Ascending aorta (tissue), 2 donors: ENCODE measurements around the gene GRIA1. TPM values are rescaled to one million over a fixed set of nuclear protein-coding genes. Genes with fewer than 3 reads are reported as not detected.
A peak's percentile ranks its signal among the peaks of the same experiment; 100 is the strongest.

ENCODE experiments used
- DNase-seq, 2 donors: peaks; one replicate each; pipeline ENCODE4 v3.0.0-alpha.2; 2019; ENCODE audit warnings: low spot score in 2 of 2
- H3K27ac ChIP-seq, 2 donors: fragments of 200-600 bp; sonication (generic); one replicate each; pipeline ENCODE4 v1.5.1; 2016 to 2017; ENCODE audit warnings: mild to moderate bottlenecking in 1 of 2
- H3K27me3 ChIP-seq: fragments of 200-600 bp; sonication (generic); one replicate; pipeline ENCODE4 v1.5.1; 2017
- H3K36me3 ChIP-seq, 2 donors: fragments of 200-600 bp; sonication (generic); one replicate each; pipeline ENCODE4 v1.5.1; 2016
- H3K4me1 ChIP-seq, 2 donors: fragments of 200-600 bp; sonication (generic); one replicate each; pipeline ENCODE4 v1.5.1; 2016 to 2017; ENCODE audit warnings: mild to moderate bottlenecking in 1 of 2
- H3K4me3 ChIP-seq, 2 donors: fragments of 200-600 bp; sonication (generic); one replicate each; pipeline ENCODE4 v1.5.1; 2016 to 2017; ENCODE audit warnings: mild to moderate bottlenecking in 1 of 2
- H3K9me3 ChIP-seq, 2 donors: fragments of 200-600 bp; sonication (generic); one replicate each; pipeline ENCODE4 v1.5.1; 2016
- CTCF ChIP-seq, 3 experiments: fragments of 200-600 bp in 2 of 3; fragments of 450-650 bp in 1 of 3; sonication (generic) in 2 of 3; IDR thresholded peaks; one replicate each; pipeline ENCODE4 v1.5.1; 2016 to 2019; ENCODE audit warnings: antibody characterized with exemption in 3 of 3, mild to moderate bottlenecking in 1 of 3, moderate library complexity in 1 of 3
- intact Hi-C: fragments of 100-400 bp; cut with DNase I; formaldehyde crosslinking; loops from one replicate; pipeline ENCODE4 v1.15.1; 2023
- total RNA-seq: library from RNA; depleted of rRNA; stranded (reverse); fragments of >200 nt; gene quantifications from one replicate; pipeline ENCODE4 v1.1.0, GENCODE V29; 2016

The GRIA1 gene
- total RNA-seq, 1 donor from 2014 or later: 7.0 TPM

- intact Hi-C loops: no loop called here
- Histone ChIP-seq H3K4me3 (no peak overlapping the region), H3K36me3 (no peaks in the 10 kb centered on the region), H3K4me1 (peaks cover 0 to 15% of the 10 kb centered on the region in 2 donors), H3K9me3 (no peaks in the 10 kb centered on the region), H3K27ac (no peak overlapping the region), H3K27me3 (no peaks in the 10 kb centered on the region)
- no peak for DNase-seq
- TF ChIP-seq CTCF (IDR thresholded peaks at IDR 0.05): no peak
Measured at GRCh38 chr5:153523211-153523610, 32.7 kb downstream of the GRIA1 start.

- Histone ChIP-seq H3K9me3 (no peaks in the 10 kb centered on the region), H3K36me3 (no peaks in the 10 kb centered on the region), H3K4me3 (no peak overlapping the region), H3K4me1 (peaks cover 0 to 15% of the 10 kb centered on the region in 2 donors), H3K27me3 (no peaks in the 10 kb centered on the region), H3K27ac (no peak overlapping the region)
- intact Hi-C loops: no loop called here
- peak in 1 of 2 donors; percentile 80 for DNase-seq
- TF ChIP-seq CTCF (IDR thresholded peaks at IDR 0.05): no peak
Measured at GRCh38 chr5:153523831-153524230, 33.4 kb downstream of the GRIA1 start.

- no peak overlapping the region for H3K4me3 ChIP-seq
- H3K36me3 ChIP-seq: no peaks in the 10 kb centered on the region
- intact Hi-C loops: no loop called here
- no peak for TF ChIP-seq CTCF (IDR thresholded peaks at IDR 0.05)
- no peaks in the 10 kb centered on the region for H3K9me3 ChIP-seq
- H3K4me1 ChIP-seq: peaks cover 0 to 15% of the 10 kb centered on the region in 2 donors
- no peak overlapping the region for H3K27ac ChIP-seq
- DNase-seq: no peak
- H3K27me3 ChIP-seq: no peaks in the 10 kb centered on the region
Measured at GRCh38 chr5:153525536-153525935, 35.1 kb downstream of the GRIA1 start.

GRCh38 chr5:153530357-153531143 is 40.1 kb downstream of the GRIA1 start:
- H3K4me3 ChIP-seq: no peak overlapping the region
- H3K27ac ChIP-seq: no peak overlapping the region
- H3K4me1 ChIP-seq: peaks cover 0 to 13% of the 10 kb centered on the region in 2 donors
- DNase-seq: no peak
- H3K36me3 ChIP-seq: no peaks in the 10 kb centered on the region
- no peaks in the 10 kb centered on the region for H3K27me3 ChIP-seq
- TF ChIP-seq CTCF (IDR thresholded peaks at IDR 0.05): no peak
- intact Hi-C loops: no loop called here
- no peaks in the 10 kb centered on the region for H3K9me3 ChIP-seq

- H3K9me3 ChIP-seq: no peaks in the 10 kb centered on the region
- H3K4me1 ChIP-seq: peaks cover 0 to 13% of the 10 kb centered on the region in 2 donors
- no peaks in the 10 kb centered on the region for H3K27me3 ChIP-seq
- intact Hi-C loops: no loop called here
- no peak overlapping the region for H3K27ac ChIP-seq
- no peak for TF ChIP-seq CTCF (IDR thresholded peaks at IDR 0.05)
- no peak for DNase-seq
- H3K4me3 ChIP-seq: peak overlapping the region in 1 of 2 donors; percentile 6
- no peaks in the 10 kb centered on the region for H3K36me3 ChIP-seq
Measured at GRCh38 chr5:153533546-153533945, 43.1 kb downstream of the GRIA1 start.
